Astrocyte of the cerebellum (primary cell): ENCODE data around the gene PLBD2.
A peak's percentile ranks its signal among the peaks of the same experiment; 100 is the strongest.
"Not testable (repeated sequence)": the region's sequence is repeated elsewhere in the genome, so short reads cannot be mapped to it uniquely, and the experiment has no call there.

Source experiments
- DNase-seq: peaks from one replicate; pipeline ENCODE4 v3.0.0-alpha.2; 2011; ENCODE audit warnings: low read depth
- H3K4me3 ChIP-seq: 2 replicates; pipeline ENCODE4 v1.5.1; 2011; ENCODE audit warnings: mild to moderate bottlenecking, low read depth, low read length, moderate library complexity
- CTCF ChIP-seq: IDR thresholded peaks from 2 replicates; pipeline ENCODE4 v1.5.1; 2012; ENCODE audit warnings: low read length, low read depth, moderate library complexity, mild to moderate bottlenecking; ENCODE audit errors: missing control alignments
- in situ Hi-C: cut with HindIII; loops from 2 replicates; pipeline ENCODE4 v1.10.0; 2017; ENCODE audit warnings: low sequenced_read_pairs

Gene PLBD2

GRCh38 chr12:113346353-113346752, 12.0 kb upstream of the PLBD2 start:
- no peak for TF ChIP-seq CTCF
- in situ Hi-C loops, result no loop called here
- H3K4me3 ChIP-seq, result no peak overlapping the region
- DNase-seq, result no peak

- no peak overlapping the region for H3K4me3 ChIP-seq
- in situ Hi-C loops, result no loop called here
- no peak for DNase-seq
- TF ChIP-seq CTCF, result no peak
These were observed 11.3 kb upstream of the PLBD2 start for GRCh38 chr12:113347107-113347506.

GRCh38 chr12:113347892-113348291, 10.5 kb upstream of the PLBD2 start:
- TF ChIP-seq CTCF, result no peak
- no peak overlapping the region for H3K4me3 ChIP-seq
- DNase-seq, result no peak
- in situ Hi-C loops, result no loop called here

GRCh38 chr12:113348849-113349536, 9.4 kb upstream of the PLBD2 start:
- in situ Hi-C loops, result no loop called here
- no peak for DNase-seq
- no peak for TF ChIP-seq CTCF
- H3K4me3 ChIP-seq, result no peak overlapping the region

- in situ Hi-C loops, result no loop called here
- TF ChIP-seq CTCF, result no peak
- no peak for DNase-seq
- H3K4me3 ChIP-seq, result no peak overlapping the region
These were observed 7.3 kb upstream of the PLBD2 start for GRCh38 chr12:113351089-113351488.

- H3K4me3 ChIP-seq, DNase-seq, in situ Hi-C loops: not testable (repeated sequence)
These were observed 4.2 kb upstream of the PLBD2 start for GRCh38 chr12:113354192-113354591.

GRCh38 chr12:113359133-113359938, 949 bp downstream of the PLBD2 start:
- TF ChIP-seq CTCF, result no peak
- no peak for DNase-seq
- H3K4me3 ChIP-seq, result peak overlapping the region; percentile 58
- in situ Hi-C loops, result no loop called here
